Neural progenitor cell (in vitro differentiated cells): Measurements from ENCODE around the gene HAND2.

Experiments
- CTCF ChIP-seq: fragments of 200-600 bp; sonication (generic); IDR thresholded peaks from 2 replicates; pipeline ENCODE4 v1.5.1; 2017; ENCODE audit warnings: antibody characterized with exemption, mild to moderate bottlenecking
- EZH2 ChIP-seq: fragments of 200-600 bp; sonication (generic); IDR thresholded peaks from 2 replicates; pipeline ENCODE4 v1.6.1; 2017; ENCODE audit warnings: antibody characterized with exemption, mild to moderate bottlenecking, moderate library complexity
- EZH2phosphoT487 ChIP-seq: fragments of 200-600 bp; sonication (generic); IDR thresholded peaks from 2 replicates; pipeline ENCODE4 v1.6.1; 2017; ENCODE audit warnings: antibody characterized with exemption

- TF ChIP-seq CTCF (no peak), EZH2phosphoT487 (peak; percentile 94), EZH2 (peak; percentile 87)
Observed at GRCh38 chr4:173527103-173527891, 2.7 kb downstream of the HAND2 start.
